NCI-H774 (cell line): Measurements from ENCODE around the gene POLR2H.

Experiments
- DNase-seq: peaks from one replicate; lab custom pipeline; 2025; lab: John Stamatoyannopoulos, UW

The POLR2H gene

GRCh38 chr3:184371570-184372018 lies 10.1 kb downstream of the POLR2H start:
- peak; percentile 99 for DNase-seq

GRCh38 chr3:184372296-184372821 lies 10.8 kb downstream of the POLR2H start:
- no peak for DNase-seq

- DNase-seq, result no peak
Measured at GRCh38 chr3:184372911-184373310, 11.4 kb downstream of the POLR2H start.

- no peak for DNase-seq
Measured at GRCh38 chr3:184373422-184373821, 11.9 kb downstream of the POLR2H start.

- DNase-seq, result no peak
Measured at GRCh38 chr3:184375747-184376461, 14.4 kb downstream of the POLR2H start.

GRCh38 chr3:184377374-184377773 lies 15.9 kb downstream of the POLR2H start:
- DNase-seq, result peak; percentile 73

- DNase-seq, result peak; percentile 81
Measured at GRCh38 chr3:184377882-184378445, 16.5 kb downstream of the POLR2H start, which contains the start of gene THPO. TSS of gene THPO (minus strand) at chr3:184378207. CDS start at chr3:184376259, 1,948 bp downstream.

- no peak for DNase-seq
Measured at GRCh38 chr3:184378651-184379357, 17.3 kb downstream of the POLR2H start.

GRCh38 chr3:184379358-184380184 lies 18.1 kb downstream of the POLR2H start, which contains the start of gene CHRD:
TSS of gene CHRD (plus strand) at chr3:184380054. CDS start at chr3:184380319, 265 bp downstream.
- DNase-seq, result no peak

- DNase-seq, result peak; percentile 69
Measured at GRCh38 chr3:184380185-184380626, 18.7 kb downstream of the POLR2H start.

GRCh38 chr3:184380627-184381260 lies 19.2 kb downstream of the POLR2H start:
- DNase-seq, result no peak

- no peak for DNase-seq
Measured at GRCh38 chr3:184381261-184382224, 20.0 kb downstream of the POLR2H start.

GRCh38 chr3:184382326-184383032 lies 21.0 kb downstream of the POLR2H start:
- DNase-seq, result no peak

- DNase-seq, result no peak
Measured at GRCh38 chr3:184383033-184383740, 21.7 kb downstream of the POLR2H start.

- no peak for DNase-seq
Measured at GRCh38 chr3:184384342-184384741, 22.8 kb downstream of the POLR2H start.

GRCh38 chr3:184384856-184385422 lies 23.4 kb downstream of the POLR2H start:
- no peak for DNase-seq

GRCh38 chr3:184386047-184386806 lies 24.7 kb downstream of the POLR2H start:
- DNase-seq, result no peak
